ENCODE results near the gene ARHGAP9. TPM values are rescaled to one million over a fixed set of nuclear protein-coding genes. Genes with fewer than 3 reads are reported as not detected.

The ARHGAP9 gene
- total RNA-seq, 6 experiments from 2014 or later: 3.5 to 11.0 (median 6.8) TPM

DNA sequence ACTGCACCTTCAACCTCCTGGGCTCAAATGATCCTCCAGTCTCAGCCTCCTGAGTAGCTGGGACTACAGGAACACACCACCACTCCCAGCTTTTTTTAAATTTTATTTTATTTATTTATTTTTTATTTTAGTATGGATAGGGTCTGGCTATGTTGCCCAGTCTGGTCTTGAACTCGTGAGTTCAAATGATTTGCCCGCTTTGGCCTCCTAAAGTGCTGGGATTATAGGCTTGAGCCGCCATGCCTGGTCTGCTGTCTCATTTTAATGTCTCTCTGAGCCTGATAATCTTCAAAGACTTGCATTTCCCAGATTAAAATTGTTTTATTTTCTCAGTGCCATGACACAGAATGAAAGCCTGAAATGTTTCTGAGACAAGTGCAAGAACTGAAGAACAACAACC is 46.3 kb downstream of the ARHGAP9 start:
- Histone ChIP-seq H3K9me3 (no peaks in the 10 kb centered on the region), H3K27me3 (no peaks in the 10 kb centered on the region), H3K27ac (peak overlapping the region; percentile 58 to 90 (median 88)), H3K36me3 (no peaks in the 10 kb centered on the region), H3K4me1 (peaks cover 0 to 58% (median under 1%) of the 10 kb centered on the region in 4 donors), H3K4me3 (peak overlapping the region in 1 of 3 donors; percentile 31)
- DNase-seq (peak in 1 of 3 donors; percentile 9), ATAC-seq (no peak)
- TF ChIP-seq POLR2A (IDR thresholded peaks at IDR 0.05): no peak
- no peak for TF ChIP-seq CTCF (IDR thresholded peaks at IDR 0.05)
- intact Hi-C loops (cut with DNase I): no loop called here
- WGBS (ENCODE audit: insufficient coverage, low coverage, low lambda C conversion rate, missing lambda C conversion rate): 76% methylated on average over 3 of the region's 3 CpGs

DNA sequence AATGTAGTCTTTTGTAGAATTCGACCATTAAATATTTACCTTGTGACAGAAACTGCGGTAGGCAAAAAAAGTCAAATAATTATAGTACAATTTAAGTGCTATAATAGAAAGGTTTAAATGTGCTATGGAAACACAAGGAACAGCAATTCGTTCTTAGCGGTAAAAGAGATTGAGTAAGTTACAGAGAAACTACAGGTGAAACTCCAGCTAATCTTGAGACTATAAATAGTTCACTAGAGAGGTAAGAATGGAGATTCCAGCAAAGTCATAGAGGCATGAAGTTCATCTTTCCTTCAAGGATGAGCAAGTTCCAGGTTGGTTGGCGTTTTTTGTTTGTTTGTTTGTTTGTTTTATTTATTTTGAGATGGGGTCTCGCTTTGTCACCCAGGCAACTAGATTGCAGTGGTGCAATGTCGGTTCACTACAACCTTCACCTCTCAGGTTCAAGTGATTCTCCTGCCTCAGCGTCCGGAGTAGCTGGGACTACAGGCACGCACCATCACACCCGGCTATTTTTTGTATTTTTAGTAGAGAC is 47.9 kb downstream of the ARHGAP9 start:
- WGBS (ENCODE audit: insufficient coverage, low coverage, low lambda C conversion rate, missing lambda C conversion rate): 26% methylated on average over 11 of the region's 11 CpGs
- intact Hi-C loops (cut with DNase I): no loop called here

GRCh38 chr12:57430931-57431566 is 48.6 kb downstream of the ARHGAP9 start, which contains the start of gene R3HDM2:
TSS of gene R3HDM2 (minus strand) at chr12:57431043. CDS start at chr12:57310428, 120,615 bp downstream.
- intact Hi-C loops (cut with DNase I): no loop called here
- Histone ChIP-seq H3K4me1 (peaks cover 0 to 38% (median under 1%) of the 10 kb centered on the region in 4 donors), H3K9me3 (no peaks in the 10 kb centered on the region), H3K36me3 (no peaks in the 10 kb centered on the region), H3K27ac (peak within 1 kb of the TSS; percentile 88 to 96 (median 90)), H3K27me3 (no peaks in the 10 kb centered on the region), H3K4me3 (peak within 1 kb of the TSS; percentile 46 to 69 (median 65))
- ATAC-seq (peak; percentile 73 to 85 (median 80)), DNase-seq (peak; percentile 96 to 98 (median 98))
- TF ChIP-seq CTCF (IDR thresholded peaks at IDR 0.05) (peak in 1 of 4 donors; percentile 16), POLR2A (IDR thresholded peaks at IDR 0.05) (peak; percentile 97)
- under 1% methylated on average over 23 of the region's 41 CpGs for WGBS (ENCODE audit: insufficient coverage, low coverage, low lambda C conversion rate, missing lambda C conversion rate)

More for the DNA sequence above, 47.9 kb downstream of the ARHGAP9 start:
- Histone ChIP-seq H3K27me3 (no peaks in the 10 kb centered on the region), H3K27ac (peak overlapping the region; percentile 88 to 96 (median 90)), H3K36me3 (no peaks in the 10 kb centered on the region), H3K9me3 (no peaks in the 10 kb centered on the region), H3K4me1 (peaks cover 0 to 45% (median under 1%) of the 10 kb centered on the region in 4 donors), H3K4me3 (peak overlapping the region; percentile 46 to 69 (median 65))
- no peak for TF ChIP-seq CTCF (IDR thresholded peaks at IDR 0.05)
- TF ChIP-seq POLR2A (IDR thresholded peaks at IDR 0.05): no peak
- no peak for DNase-seq
- no peak for ATAC-seq

DNA sequence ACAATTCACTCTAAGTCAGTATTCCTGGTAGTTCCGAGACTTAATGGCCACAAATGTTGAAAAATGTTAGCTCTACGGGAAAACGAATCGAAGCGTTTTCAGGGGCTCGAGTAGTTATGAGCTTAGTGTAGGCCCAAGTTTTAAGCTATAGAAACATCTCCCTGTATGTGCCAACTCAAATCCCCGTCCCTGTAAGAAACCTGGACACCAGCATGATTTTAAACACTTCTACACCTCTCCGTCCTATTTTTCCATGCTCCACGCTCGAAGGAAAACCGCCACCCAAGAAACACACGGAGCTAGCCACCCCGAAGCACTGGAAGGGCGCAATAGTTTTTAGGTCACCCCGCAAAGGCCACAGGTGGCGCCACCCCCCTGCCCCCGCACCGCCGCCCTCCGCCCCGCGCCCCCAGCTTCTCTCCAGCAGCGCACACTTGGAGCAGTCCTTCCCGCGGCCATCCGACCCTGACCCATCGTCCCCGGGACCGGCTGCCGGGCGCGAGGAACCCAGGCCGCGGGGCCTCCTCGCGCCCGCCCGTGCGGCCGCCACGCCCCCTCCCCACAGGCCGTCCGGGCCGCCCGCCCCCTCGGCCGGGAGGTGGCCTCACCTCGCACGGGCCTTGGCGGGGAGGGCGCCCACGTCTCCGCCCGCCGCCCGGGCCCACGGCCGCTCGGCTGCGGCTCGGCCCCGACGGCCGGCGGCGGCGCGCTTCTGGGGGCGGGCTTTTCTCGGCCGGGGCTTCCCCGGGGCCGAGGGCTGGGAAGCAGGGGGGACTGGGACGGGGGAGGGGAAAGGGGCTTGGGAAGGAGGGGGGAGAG is 49.3 kb downstream of the ARHGAP9 start:
- 1% methylated on average over 24 of the region's 74 CpGs for WGBS (ENCODE audit: insufficient coverage, low coverage, low lambda C conversion rate, missing lambda C conversion rate)
- intact Hi-C loops (cut with DNase I): no loop called here
- peak; percentile 23 to 52 (median 39) for ATAC-seq

More for the DNA sequence above, 49.3 kb downstream of the ARHGAP9 start:
- no peaks in the 10 kb centered on the region for H3K36me3 ChIP-seq
- peak overlapping the region; percentile 88 to 96 (median 90) for H3K27ac ChIP-seq
- peak overlapping the region; percentile 46 to 69 (median 65) for H3K4me3 ChIP-seq
- peak in 2 of 4 donors; percentile 7 to 24 for TF ChIP-seq CTCF (IDR thresholded peaks at IDR 0.05)
- no peak for TF ChIP-seq POLR2A (IDR thresholded peaks at IDR 0.05)
- no peaks in the 10 kb centered on the region for H3K9me3 ChIP-seq
- H3K4me1 ChIP-seq: peaks cover 0 to 31% (median under 1%) of the 10 kb centered on the region in 4 donors
- no peaks in the 10 kb centered on the region for H3K27me3 ChIP-seq
- DNase-seq: peak; percentile 68 to 75 (median 70)
